GM18505 (cell line): ENCODE results near the gene SMIM28.
"Not testable (repeated sequence)": the region's sequence is repeated elsewhere in the genome, so short reads cannot be mapped to it uniquely, and the experiment has no call there.

Experiments used
- ATAC-seq: cut with Tn5 transposase; IDR thresholded peaks from one replicate; pipeline ENCODE4 v1.9.1; 2021; ENCODE audit not compliant: unreplicated experiment
- POLR2A ChIP-seq: IDR thresholded peaks from 4 replicates; pipeline ENCODE4 v1.6.1; 2011; ENCODE audit warnings: borderline replicate concordance; ENCODE audit not compliant: insufficient read depth, insufficient read length; ENCODE audit errors: extremely low read depth

Gene SMIM28

DNA sequence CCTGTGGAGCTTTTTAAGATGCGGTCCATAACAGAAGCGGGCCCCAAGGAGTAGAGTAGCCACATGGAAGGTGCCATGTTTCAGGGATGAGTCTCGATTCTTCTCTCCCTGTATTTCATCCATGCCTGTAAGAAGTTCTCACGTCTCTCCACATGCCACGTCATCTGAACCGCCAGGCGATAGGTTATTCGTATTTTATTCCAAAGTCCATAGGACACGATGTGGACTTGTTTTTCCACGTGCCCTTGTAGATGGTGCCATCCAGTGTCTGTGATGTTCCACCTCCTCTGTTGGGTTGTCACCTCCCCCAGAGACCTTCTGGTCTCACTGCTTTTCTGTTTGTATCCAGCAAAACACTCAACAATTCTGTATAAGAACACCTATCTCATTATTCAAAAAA, 43.9 kb downstream of the SMIM28 start:
- no peak for TF ChIP-seq POLR2A
- no peak for ATAC-seq

DNA sequence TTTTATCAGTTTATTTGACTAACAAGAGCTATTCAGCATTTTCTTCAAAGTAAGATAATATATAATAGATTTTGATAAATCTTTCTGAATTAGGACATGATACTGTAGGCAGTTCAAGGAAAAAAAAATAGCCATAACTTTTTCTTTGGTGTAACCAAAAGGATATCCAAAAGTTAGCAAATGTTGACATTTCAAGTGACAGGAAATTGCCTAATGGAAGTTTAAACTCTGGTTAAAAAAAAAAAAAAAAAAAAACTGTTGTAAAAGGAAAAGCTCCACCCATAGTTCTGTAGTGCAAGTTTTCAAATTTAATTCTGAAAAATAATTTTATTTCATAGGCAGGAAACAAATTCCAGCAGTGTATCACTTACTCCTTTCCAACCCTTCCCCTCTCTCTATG, 45.2 kb downstream of the SMIM28 start:
- no peak for ATAC-seq
- TF ChIP-seq POLR2A: no peak

DNA sequence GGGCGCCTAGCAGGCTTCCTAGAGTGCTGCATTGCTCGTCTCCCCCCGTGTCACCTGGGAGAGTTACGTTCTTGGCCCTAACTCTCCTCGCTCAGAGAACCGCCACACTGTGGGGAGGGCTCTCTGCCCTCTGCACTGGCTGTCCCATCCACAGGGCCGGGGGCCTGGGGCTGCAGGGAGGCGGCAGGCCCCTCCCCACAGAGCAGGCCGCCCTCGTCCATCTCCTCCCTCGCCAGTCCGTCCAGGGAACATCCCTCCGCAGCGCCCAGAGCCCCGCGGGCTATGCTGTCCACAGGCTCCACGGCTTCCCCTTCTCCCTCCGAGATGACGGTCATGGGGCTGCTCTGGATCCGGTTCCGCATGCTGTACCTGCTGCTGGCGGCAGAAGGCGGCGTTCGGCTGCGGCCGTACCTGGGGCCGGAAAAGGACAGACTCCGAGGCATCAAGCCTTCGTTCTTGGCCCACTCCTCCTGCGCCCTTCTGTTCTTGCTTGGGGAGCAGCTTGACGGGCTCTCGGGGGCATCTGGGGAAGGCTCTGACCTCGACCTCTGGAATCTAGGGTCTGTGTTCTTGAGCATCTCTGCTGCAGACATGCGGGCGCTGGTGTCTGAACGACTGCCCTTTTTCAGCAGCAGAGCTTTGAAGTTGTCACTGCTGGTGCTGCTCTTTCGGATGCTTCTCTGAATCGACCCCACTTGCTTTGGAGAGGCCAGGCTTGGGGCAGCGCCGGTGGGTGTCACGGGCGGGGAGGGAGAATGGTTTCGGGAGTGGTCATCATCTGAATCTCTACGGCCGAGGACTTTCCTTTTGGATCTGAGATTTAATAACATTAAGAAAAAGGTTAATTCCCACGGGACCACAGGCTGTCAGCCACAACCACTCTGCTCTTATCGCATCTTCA, 46.5 kb downstream of the SMIM28 start:
- ATAC-seq: no peak
- TF ChIP-seq POLR2A: no peak

DNA sequence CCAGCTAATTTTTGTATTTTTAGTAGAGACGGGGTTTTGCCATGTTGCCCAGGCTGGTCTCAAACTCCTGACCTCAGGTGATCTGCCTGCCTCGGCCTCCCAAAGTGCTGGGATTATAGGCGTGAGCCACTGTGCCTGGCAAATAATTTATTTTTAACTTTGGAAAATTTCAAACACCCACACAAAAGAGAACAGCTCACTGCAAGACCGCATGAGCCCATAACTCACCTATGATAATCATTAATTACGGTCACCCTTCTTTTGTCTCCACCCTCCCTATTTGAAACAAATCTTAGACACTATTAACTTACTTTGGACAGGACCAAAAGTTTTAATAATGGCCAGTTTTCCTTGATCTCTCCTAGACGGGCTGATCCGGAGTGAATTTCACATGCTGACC, 47.6 kb downstream of the SMIM28 start:
- not testable (repeated sequence) for ATAC-seq

DNA sequence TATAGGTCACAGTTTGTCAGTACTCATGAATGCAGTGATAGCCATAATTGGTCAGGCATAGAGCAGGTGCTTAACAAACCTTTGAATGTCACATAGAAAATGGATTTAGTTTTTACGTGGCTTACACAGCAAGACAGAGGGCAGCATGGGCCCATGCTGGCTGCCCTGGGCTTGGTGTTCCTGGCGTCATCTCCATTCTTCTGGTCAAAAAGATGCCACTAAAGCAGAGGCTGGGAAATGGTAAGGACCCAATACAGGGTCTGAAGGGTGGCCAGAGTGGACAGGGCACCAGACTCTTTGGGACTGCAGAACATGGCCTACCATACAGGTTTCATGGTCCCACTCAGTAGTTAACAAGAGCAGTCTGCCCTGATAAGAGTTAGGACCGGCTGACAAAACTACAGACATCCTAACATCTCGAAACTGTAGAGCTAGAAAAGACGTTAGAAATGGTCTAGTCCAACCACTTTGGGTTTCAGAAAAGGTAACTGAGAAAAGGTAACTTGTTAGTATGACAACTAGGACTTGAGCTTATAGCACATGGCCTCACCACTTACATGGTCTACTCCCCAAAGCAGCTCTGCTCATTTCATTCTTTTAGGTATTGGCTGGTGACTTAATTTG, 48.9 kb downstream of the SMIM28 start:
- ATAC-seq: no peak
- no peak for TF ChIP-seq POLR2A

DNA sequence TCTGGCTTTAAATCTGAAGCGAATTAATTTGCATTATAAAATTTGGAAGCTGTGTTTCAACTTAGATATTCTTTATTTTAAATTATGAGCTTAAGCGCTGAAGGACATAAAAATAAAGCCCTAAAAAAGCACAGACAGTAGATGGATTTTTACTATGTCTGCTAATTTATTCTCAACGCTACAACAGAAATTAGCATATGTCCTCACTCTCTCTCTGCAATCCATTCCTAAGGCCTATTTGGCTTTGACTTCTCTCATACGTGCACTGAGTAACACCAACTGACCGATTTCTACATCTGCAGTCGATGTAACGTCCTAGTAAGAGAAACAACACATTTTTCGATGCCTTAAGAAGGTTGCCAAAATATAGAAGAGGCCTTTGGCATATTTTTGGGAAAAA, 50.0 kb downstream of the SMIM28 start:
- TF ChIP-seq POLR2A: no peak
- no peak for ATAC-seq

DNA sequence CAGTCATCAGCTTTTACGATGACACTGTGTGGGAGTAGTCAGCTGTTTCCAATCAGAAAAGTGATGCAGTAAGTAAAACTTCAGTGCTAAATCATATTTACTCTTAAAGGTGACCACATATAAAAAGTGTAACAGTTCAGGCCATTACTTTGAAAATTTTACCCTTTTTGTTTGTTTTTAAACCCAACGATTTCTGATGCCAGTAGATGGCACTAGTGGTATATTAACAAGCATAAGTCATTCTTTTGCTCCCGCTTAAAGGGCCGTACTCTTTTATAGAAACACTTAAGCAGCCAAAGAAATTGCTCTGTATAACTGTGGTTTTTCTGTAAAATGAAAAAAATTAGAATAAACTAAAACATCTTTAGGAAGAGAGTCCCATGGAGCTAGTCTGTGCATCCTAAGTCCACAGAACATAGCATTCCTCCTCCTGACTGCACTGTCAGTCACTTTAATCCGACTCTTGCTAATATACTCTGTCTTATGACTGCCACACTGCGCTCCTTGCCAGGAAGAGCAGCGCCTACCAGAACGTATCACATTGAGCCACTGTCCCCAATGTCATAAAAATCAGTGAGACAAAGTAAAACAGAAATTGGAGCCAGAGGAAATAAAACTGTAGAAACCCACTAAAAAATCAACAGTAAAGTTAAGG, 51.4 kb downstream of the SMIM28 start:
- ATAC-seq: no peak
- no peak for TF ChIP-seq POLR2A

DNA sequence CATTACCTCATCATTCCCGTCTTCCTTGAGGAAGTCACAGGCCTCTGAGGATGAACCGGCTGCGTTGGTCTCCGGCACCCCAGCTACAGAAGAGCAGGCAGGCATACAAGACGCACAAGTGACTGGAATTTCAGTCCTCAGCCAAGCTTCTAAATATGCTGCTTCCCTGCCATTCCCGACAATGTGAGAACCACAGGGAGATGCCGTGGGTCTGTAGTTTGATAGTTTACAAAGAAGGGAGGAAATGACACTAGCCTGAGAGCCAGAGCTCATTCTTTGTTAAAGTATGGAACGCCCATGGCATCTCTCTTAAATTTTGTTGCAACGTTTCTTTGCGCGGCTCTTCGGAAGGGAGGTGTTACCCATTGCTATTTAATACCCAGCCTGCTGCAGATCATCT, 52.1 kb downstream of the SMIM28 start:
- TF ChIP-seq POLR2A: no peak
- ATAC-seq: no peak

DNA sequence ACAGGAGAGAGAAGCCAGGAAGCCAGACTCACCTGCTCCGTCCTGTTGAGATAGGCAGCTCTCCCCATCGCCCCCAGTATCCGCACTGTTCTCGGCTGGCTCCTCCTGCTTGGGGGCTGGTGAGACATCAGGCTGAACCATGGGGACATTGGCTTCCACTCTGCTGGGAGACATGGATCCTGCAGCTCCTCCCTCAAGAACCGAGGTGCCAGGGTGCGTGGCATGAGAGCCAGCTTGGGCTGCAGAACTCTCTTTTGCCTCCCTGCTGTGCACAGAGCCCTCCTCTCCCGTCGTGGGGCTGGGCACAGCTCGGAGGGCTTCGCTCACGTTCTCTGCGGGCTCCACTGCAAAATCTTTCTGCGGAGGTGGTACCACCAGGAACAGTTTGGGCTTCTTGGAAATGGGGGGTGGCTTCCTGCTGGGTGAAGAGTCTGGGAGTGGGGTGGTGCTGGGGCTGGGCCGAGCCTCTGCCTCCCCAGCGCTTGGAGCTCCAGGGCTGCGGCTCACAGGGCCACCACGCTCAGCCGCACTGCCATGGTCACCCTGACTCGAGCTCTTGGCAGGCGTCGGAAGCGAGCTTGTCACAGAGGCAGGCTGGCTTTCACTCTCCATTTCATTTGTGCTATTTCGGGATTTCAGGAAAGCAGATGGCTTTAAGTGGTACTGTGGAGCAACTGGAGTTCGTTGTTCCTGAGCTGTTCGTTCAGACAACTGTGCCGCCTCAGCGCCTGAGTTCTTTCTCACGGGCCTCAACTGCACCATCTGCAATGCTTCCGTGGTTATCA, 52.8 kb downstream of the SMIM28 start:
- no peak for TF ChIP-seq POLR2A
- ATAC-seq: no peak

DNA sequence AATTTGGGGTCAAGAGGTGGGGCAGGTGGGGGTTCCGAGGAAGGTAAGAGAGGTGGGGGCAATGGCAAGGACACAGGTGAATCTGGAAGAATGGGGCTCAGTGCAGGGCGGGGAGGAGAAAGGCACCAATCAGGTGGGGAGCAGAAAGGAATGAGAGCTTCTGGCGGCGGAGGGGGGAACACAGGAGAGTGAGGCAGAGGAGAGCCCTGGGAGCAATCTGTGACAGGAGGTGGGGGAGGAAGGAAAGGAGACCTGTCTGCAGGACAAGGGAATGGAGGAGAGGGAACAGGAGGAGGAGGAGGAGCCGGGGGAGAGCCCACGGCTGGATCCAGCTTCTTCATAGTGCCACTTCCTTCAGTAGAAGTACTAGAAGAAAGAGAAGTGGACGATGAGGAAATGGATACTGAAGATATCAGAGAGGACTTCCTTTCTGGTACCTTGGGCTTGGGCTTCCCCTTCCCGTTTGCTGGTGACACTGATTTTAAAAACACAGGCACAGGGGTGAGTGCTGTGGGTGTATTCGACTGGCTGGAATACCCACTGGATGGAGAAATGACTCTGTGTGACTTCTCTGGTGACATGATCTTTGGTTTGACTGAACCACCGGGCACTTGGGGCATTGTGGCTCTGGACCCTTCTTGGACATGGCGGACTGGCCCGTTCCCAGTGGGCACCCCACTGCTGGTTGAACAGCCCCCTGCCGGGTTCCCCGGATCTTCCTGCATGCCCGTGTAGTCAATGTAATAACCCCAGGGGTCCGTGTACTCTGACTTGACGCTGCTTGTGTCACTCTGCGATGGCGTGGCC, 53.8 kb downstream of the SMIM28 start:
- no peak for ATAC-seq

DNA sequence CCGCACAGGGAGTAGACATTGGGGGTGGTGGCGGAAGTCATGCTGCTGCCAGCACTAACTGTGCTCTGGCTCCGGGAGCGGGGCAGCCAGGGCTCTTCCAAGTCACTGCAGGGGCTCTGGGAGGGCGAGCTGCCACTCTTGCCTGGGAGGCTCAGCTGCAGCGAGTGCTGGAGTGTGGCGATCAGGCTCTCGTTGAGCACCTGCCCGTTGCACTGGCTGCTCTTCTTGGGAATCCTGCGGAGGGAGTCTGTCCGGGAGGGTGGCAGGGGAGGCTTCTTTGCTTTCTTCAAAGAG, 54.3 kb downstream of the SMIM28 start:
- TF ChIP-seq POLR2A: no peak
- no peak for ATAC-seq

More for the DNA sequence above, 53.8 kb downstream of the SMIM28 start:
- TF ChIP-seq POLR2A: no peak
